RWPE1 (cell line): ENCODE measurements around the gene STRIP1.
A peak's percentile ranks its signal among the peaks of the same experiment; 100 is the strongest.

Experiments
- CTCF ChIA-PET: fragments of 350-600 bp; sonication (Branson Sonifier 250); formaldehyde crosslinking; extraction: SDS; loops from one replicate; lab custom pipeline; 2021; lab: Yijun Ruan, JAX
- POLR2A ChIA-PET: fragments of 400-600 bp; formaldehyde crosslinking; extraction: SDS; loops from one replicate; lab custom pipeline; 2020; ENCODE audit warnings: antibody characterized with exemption; ENCODE audit not compliant: low non-redundant PET; lab: Yijun Ruan, JAX
- DNase-seq: peaks from one replicate; pipeline ENCODE4 v3.0.0; 2012; ENCODE audit warnings: low spot score
- H3K27ac ChIP-seq: fragments of 450-650 bp; 2 replicates; pipeline ENCODE4 v1.5.1; 2017
- TF ChIP-seq, protein P1 (sequence below): fragments of 450-650 bp; conservative IDR thresholded peaks from 2 replicates; pipeline ENCODE4 v1.5.1; 2017; ENCODE audit warnings: low read depth, mild to moderate bottlenecking

STRIP1 gene

DNA sequence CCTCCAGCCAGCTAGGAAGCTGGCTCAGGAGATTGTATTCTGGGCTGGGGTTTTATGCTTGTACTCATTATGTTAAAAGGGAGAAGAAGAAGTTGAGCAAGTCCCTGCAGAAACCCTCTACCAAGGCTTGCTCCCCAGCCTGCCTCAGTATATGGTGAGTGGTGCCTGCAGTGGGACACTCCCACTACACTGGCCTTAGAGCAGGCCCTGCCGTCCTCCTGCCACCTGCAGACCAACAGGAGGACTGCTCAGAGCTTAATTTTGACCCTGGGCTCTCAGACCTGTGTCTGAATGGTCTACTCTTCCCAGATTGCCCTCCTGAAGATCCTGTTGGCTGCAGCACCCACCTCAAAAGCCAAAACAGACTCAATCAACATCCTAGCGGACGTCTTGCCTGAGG is 13.0 kb downstream of the STRIP1 start:
- ChIA-PET CTCF (interaction anchor here (0.5 to 1.8 kb wide), 4 partner anchors 13 to 164 kb away, joined by 3 to 4 read pairs (median 4); no protein-coding TSS in a partner anchor), POLR2A (no interaction called here)
- TF ChIP-seq, protein P1, sequence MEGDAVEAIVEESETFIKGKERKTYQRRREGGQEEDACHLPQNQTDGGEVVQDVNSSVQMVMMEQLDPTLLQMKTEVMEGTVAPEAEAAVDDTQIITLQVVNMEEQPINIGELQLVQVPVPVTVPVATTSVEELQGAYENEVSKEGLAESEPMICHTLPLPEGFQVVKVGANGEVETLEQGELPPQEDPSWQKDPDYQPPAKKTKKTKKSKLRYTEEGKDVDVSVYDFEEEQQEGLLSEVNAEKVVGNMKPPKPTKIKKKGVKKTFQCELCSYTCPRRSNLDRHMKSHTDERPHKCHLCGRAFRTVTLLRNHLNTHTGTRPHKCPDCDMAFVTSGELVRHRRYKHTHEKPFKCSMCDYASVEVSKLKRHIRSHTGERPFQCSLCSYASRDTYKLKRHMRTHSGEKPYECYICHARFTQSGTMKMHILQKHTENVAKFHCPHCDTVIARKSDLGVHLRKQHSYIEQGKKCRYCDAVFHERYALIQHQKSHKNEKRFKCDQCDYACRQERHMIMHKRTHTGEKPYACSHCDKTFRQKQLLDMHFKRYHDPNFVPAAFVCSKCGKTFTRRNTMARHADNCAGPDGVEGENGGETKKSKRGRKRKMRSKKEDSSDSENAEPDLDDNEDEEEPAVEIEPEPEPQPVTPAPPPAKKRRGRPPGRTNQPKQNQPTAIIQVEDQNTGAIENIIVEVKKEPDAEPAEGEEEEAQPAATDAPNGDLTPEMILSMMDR, result no peak
- H3K27ac ChIP-seq, result no peak overlapping the region
- no peak for DNase-seq

DNA sequence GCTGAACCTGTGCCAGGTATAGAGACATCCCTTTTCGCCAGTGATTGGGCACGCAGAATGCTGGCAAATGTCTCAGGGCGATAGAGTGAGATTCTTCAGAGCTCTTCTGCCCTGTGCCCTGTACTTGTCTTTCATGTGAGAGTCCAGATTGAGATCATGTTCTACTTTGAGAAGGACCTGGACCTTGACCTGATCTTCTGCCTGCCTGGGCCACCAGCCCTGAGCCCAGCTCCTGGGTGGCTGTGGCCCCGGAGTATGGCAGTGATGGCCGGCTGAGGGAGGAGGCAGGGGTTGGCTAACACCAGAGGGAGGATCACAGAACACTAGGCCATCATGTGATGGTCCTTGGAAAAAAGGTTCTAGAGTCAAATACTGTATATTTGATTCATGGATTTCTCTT is 13.8 kb downstream of the STRIP1 start:
- TF ChIP-seq, protein P1, result no peak
- POLR2A ChIA-PET, result no interaction called here
- CTCF ChIA-PET, result interaction anchor here (1.8 kb wide), 1 partner anchor 12 kb away, joined by 4 read pairs; no protein-coding TSS in a partner anchor
- no peak for DNase-seq
- H3K27ac ChIP-seq, result no peak overlapping the region

DNA sequence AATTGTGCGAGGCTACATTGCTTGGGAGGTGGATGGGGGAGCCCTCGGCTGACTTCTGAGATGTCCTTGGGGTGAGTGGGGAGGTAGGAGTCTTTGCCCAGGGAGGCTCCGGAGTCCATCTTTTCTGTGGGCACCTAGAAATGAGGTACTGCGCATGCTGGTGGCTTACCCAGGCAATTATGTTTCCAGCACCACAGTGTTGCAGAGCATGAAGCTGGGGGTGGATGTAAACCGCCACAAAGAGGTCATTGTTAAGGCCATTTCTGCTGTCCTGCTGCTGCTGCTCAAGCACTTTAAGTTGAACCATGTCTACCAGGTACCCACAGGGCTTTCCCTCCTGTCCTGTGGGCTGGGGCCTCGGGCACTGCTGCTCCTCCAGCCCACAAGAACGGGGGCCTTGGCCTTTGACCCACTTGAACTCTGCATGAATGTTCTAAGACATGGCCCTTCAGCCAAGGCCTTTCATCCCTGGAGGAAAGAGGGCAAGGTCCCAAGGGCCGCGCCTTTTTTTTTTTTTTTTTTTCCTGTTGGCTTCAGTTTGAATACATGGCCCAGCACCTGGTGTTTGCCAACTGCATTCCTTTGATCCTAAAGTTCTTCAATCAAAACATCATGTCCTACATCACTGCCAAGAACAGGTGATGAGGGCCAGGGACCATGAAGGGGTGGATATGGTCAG is 14.6 kb downstream of the STRIP1 start:
- ChIA-PET CTCF (interaction anchor here (1.8 kb wide), 1 partner anchor 12 kb away, joined by 4 read pairs; no protein-coding TSS in a partner anchor), POLR2A (no interaction called here)
- H3K27ac ChIP-seq, result no peak overlapping the region
- no peak for DNase-seq
- TF ChIP-seq, protein P1, result no peak

DNA sequence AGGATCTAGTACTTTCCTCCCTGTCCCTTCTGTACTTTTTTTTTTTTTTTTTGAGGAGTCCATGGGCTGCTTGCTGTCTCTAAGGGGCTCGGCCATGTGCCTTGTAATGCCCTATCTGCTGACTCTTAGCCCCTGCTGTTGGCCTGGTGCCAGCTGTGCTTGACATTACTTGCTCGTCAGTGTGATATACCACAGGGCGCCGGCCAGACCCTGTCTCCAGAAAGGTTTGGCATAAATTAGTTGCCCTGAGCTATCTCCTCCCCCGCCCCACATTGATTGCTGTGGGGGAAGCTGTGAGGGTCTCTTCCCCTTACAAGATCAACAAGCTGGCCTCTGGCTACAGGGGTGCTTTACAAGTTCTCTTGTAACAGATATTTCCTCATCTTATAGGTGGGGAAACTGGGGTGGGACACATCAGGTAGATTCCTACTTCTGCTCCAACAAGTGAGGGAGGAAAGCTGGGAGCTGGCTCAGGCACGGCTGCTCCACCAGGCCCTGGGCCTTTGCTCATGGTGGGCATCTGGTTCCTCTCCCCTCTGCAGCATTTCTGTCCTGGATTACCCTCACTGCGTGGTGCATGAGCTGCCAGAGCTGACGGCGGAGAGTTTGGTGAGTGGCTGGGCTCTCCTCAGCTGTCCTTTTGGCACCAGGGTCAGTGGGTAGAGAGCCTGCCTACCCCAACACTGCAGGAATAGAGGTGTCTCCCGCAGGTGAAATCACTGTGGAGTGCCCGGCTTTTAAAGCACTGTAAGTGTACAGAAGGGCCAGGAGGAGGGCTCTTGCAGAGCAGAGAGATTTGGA is 15.6 kb downstream of the STRIP1 start:
- DNase-seq, result no peak
- ChIA-PET POLR2A (no interaction called here), CTCF (interaction anchor here (0.7 to 0.9 kb wide), 2 partner anchors 10 kb away, joined by 3 to 5 read pairs; no protein-coding TSS in a partner anchor)
- peak overlapping the region; percentile 23; the same call in 1 of the 2 replicates for H3K27ac ChIP-seq
- TF ChIP-seq, protein P1, result no peak

DNA sequence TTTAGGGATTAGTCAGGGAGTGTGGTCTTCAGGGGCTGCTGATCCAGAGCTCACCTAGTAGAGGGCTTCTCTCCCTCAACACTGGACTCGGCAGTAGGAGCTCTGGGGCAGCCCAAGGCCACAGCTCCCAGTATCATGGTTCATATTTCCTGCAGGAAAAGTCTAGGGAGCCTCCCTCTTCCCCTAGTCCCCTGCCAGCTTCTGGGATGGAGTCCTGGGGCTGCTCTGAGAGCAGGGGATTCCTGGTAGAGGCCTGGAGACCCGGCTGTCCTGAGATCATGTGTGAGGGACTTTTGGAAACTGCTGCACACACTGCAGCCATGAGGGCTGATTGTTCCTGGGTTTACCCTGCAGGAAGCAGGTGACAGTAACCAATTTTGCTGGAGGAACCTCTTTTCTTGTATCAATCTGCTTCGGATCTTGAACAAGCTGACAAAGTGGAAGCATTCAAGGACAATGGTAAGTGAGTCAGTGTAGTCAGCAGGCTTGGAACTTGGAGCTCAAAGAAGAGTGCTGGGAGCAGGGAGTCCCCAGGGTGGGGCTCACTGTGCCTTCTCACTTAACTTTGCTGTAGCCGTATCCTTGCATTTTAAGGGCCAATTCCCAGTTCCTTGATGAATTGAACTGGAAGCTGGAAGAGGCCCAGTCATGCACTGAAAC is 16.3 kb downstream of the STRIP1 start:
- no peak for DNase-seq
- TF ChIP-seq, protein P1, result no peak
- H3K27ac ChIP-seq, result peak overlapping the region; percentile 23; the same call in 1 of the 2 replicates
- ChIA-PET CTCF (interaction anchor here (0.9 to 1.9 kb wide), 3 partner anchors 9 to 56 kb away, joined by 5 to 7 read pairs (median 5); no protein-coding TSS in a partner anchor), POLR2A (no interaction called here)

DNA sequence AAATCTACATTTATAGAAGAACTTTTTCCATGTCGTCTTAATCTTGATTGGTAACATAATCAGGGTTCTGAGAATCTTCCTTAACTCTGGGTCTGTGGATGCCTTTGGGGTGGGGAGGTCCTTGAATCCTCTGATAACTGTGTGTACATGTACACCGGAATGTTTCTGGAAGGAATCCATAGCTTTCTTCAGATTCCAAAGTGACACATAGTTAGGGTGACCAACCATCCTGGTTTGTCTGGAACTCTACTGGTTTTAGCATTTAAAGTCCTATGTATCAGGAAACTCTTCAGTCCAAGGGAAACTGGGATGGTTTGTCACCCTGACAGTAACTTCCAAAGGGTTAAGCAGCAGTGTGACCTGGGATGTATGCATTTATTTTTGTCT is 16.8 kb downstream of the STRIP1 start:
- CTCF ChIA-PET, result interaction anchor here (1.2 to 1.9 kb wide), 3 partner anchors 8 to 55 kb away, joined by 5 to 7 read pairs (median 5); no protein-coding TSS in a partner anchor
- no peak overlapping the region for H3K27ac ChIP-seq

More for the DNA sequence above, 16.8 kb downstream of the STRIP1 start:
- no peak for DNase-seq
- POLR2A ChIA-PET, result no interaction called here
- TF ChIP-seq, protein P1, result no peak
